ENCODE measurements around the gene EPHB2. TPM values are rescaled to one million over a fixed set of nuclear protein-coding genes. Genes with fewer than 3 reads are reported as not detected.
"Not testable (repeated sequence)": the region's sequence is repeated elsewhere in the genome, so short reads cannot be mapped to it uniquely, and the experiment has no call there.

Gene EPHB2
- 21.4 TPM for total RNA-seq

GRCh38 chr1:22710701-22711049 lies at the start of gene EPHB2:
Gene EPHB2 (plus strand): TSS chr1:22710839. CDS start chr1:22710983, 144 bp downstream.
- DNase-seq, result peak; percentile 59

GRCh38 chr1:22661880-22662279 lies 48.8 kb upstream of the EPHB2 start:
- no peak for DNase-seq

GRCh38 chr1:22662318-22662717 lies 48.3 kb upstream of the EPHB2 start:
- DNase-seq, result no peak

DNA sequence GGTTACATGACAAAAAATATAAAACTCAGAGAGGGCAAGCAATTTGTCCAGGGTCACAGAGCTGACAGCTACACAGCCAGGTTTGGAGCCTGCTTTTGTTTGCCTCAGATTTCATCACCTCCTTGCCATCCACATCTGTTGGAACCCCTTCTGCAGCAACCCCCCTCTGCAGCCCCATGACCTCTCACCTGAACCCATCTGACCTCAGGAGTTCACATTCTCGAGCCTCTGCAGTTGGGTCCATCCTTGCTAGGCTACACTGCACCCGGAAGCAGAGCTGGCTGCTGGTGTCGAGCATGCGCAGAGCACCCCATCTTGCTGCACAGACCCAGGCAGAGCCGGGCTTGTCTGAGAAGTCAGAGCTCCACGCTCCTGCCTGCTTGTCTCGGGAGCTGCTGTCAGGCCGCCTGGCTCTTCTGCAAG lies 47.6 kb upstream of the EPHB2 start:
- no peak for DNase-seq

DNA sequence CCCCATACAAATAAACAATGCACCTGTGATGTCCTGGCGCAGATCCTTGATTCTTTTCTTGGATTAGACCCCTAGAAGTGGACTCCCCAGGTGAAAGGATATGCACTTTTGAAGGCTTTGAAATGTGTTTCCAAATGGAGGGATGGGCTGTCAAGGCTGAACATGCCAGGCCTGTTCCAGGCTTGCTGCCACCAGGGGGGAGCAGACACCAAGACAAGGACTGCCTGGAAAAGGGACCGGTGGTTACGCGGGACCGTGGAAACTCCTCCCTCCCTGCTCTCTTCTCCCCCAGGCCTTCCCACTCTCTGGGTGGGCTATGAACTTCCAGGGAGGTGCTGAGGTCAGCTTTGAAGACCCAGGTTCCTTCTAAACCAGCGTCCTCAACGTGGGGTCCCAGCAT lies 44.9 kb upstream of the EPHB2 start:
- DNase-seq, result peak; percentile 70

DNA sequence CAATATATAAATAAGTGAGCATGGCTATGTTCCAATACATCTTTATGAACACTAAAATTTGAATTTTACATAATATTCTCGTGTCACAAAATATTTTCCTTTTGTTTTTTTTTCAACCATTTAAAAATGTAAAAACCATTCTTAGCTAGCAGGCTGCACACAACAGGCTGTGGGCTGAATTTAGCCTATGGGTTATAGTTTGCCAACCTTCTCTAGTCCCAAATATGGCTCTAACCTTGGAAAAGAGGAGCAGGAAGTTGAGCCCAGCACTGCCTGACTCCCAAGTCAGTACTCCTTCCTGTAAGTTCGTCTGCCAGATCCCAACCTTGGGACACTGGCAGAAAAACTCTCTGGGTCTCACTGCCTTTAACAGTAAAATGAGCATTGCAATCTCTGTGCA lies 44.2 kb upstream of the EPHB2 start:
- no peak for DNase-seq

GRCh38 chr1:22668840-22669239 lies 41.8 kb upstream of the EPHB2 start:
- DNase-seq, result not testable (repeated sequence)

DNA sequence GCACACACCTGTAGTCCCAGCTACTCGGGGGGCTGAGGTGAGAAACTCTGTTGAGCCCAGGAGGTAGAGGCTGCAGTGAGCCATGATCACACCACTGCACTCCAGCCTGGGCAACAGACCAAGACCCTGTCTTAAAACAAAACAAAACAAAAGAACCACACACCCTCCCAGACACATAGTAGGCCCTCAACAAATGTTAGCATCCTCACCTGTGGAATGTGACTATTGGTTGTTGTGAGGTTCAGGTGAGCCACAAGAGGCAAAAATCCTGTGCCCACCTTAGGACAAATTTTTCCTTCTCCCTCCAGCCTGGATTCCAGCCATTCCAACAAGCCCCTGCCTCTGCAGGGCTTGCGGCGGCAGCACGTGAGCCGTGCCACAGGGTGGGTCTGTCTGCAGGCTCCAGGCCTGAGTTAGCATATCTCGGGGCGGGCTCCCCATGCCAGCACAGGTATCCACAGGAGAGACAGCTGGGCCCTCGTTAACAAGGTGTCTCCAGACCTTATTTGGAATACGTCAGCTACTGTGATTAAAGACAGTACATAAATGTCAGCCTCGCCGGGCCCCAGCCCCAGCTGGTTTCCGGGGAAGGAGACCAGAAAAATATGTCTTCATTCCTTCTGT lies 40.2 kb upstream of the EPHB2 start:
- DNase-seq, result no peak

DNA sequence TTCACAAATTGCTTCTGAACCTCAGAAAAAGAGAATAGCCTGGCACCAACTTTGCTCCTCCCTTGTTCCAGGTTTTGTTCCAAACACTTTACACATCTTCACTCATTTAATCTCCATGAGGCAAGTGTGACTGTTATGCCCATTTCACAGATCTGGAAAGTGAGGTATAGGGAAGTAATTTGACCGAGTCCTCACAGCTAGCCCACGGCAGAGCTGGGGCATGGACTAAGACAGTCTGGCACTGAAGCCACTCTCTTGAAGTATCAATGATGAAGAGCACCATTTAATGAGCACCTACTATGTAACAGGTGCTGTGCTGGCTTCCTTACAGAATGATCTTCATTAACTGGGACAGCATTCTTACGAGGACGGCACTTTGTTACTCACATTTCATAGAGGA lies 38.6 kb upstream of the EPHB2 start:
- no peak for DNase-seq

GRCh38 chr1:22673486-22674409 lies 36.9 kb upstream of the EPHB2 start:
- peak; percentile 80 for DNase-seq

DNA sequence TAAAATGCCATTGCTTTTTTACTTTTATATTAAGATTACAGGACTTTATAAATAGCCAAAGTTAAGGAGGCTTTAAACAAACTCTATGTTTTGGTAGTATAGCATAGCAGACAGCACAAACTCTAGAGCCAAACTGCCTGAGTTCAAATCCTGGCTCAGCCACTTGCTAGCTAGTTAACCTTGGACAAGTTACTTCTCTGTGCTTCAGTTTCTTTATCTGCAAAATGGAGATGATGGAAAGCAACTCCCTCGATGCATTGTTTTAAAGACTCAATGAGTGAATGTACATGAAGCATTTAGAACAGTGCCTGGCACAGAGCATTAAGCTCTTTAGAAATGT lies 36.3 kb upstream of the EPHB2 start:
- no peak for DNase-seq

DNA sequence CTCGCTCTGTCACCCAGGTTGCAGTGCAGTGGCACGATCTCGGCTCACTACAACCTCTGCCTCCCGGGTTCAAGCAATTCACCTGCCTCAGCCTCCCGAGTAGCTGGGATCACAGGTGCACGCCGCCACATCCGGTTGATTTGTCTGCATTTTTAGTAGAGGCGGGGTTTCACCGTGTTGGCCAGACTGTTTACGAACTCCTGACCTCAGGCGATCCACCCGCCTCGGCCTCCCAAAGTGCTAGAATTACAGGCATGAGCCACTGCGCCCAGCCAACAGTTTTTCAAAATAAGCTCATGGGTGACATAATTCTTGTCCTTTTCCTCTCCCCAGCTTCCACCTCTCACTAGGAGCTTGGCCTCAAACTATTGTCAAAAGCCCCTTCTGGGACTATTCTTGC lies 34.5 kb upstream of the EPHB2 start:
- DNase-seq, result not testable (repeated sequence)

DNA sequence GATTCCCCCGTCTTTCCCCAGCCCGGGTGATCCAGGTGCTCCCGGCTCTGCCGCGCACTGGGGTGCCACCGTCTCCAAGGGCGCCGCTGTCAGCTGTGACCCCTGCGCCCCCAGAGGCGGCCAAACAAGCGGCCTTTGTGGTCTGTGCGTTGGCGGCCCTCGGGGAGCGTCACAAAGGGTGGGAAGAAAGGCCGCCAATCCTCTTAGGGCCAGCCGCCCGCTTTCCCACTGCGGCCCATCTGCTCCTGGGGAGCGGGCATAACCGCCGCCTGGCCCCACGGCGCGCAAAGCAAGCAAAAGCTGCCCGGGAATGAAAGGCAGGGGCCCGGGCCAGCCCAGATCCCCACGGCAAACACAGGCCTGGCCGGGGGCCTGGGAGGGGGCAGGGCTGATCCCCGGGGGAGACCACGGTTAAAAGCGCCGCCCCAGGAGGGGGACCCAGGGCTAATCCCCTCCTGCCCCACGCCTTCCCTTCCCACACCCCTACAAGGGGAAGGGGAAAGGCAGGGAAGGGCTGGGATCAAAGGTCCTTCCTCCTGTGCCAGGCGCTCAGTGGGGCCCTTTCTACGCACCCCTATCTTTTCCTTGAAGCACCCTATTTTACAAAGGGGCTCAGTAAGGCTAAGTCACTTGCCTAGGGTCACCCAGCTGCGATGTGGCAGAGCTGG lies 33.6 kb upstream of the EPHB2 start:
- DNase-seq, result no peak

DNA sequence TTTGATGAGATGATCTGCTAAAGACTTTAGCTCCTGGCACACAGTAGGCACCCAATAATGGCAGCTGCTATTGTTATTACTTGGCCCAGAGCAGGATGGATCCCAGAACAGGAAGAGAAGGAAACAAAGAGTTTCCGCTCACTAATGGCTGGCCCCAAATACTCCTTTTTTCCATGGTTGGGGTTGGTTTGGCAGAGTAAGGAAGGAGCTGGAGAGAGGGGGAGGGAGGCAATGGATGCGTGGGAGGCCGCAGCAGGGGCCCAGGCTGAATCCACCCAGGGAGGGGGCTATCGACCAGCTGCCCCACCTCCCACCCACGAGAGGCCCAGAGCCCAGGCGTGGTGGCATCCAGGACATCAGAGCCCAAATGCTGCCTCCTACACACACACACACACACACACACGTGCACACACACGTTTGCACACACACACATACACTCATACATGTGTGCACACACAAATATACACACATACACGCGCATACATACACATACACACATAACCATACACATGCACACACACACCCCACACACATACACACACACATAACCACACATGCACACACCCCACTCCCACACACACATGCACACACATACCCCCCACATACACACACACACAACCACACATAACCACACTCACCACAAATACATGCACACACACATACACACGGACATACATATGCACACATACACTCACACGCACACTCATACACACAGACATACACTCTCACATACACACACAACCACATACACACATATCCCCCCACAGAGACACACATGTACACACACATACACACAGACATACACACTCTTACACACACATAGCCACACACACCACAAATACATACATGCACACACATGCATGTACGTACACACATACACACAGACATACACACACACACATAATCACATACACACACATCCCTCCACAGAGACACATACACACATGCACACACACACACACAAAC lies 32.4 kb upstream of the EPHB2 start:
- DNase-seq, result peak; percentile 34

GRCh38 chr1:22680726-22681125 lies 29.9 kb upstream of the EPHB2 start:
- DNase-seq, result no peak

- no peak for DNase-seq
Measured at GRCh38 chr1:22681556-22682276, 28.9 kb upstream of the EPHB2 start.

DNA sequence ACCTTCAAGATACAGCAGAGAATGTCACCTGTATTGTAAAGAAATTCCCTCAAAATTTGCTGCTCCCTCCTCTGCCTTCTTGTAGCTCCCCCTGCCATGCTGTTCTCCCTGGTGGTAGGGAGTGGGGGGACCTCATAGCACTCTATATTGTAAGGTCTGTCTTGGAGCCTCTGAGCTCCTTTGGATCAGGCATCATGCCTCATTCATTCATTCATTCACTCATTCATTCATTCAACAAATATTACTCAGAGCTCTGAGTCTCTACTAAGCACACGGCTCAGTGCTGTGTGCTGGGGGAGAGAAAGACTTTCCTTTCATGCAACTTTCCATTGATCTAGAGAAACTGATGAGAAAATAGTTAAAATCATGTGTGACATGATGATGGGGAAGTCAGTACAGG lies 27.1 kb upstream of the EPHB2 start:
- no peak for DNase-seq

DNA sequence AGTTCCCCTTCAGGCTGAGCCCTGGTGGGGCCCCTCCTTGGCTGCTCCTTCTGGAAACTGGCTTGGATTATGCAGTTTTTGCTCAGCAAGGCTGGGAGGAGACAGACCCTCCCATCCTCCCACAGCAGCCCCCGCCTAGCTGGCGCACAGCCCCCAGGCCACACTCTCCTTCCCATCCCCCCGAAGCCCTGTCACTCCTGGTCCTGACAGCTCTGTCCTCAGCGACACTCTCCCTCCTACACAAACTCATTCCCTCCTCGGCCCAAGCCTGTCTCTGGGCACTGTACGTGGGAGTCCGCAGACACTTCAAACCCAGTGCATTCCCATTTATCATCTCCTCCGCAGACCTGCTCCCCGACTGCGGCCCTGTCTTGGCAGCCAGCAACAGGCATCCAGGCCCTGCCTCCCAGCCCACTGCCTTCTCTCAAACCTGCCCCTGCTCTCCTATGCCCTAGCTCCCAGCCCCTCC lies 25.0 kb upstream of the EPHB2 start:
- DNase-seq, result peak; percentile 69

DNA sequence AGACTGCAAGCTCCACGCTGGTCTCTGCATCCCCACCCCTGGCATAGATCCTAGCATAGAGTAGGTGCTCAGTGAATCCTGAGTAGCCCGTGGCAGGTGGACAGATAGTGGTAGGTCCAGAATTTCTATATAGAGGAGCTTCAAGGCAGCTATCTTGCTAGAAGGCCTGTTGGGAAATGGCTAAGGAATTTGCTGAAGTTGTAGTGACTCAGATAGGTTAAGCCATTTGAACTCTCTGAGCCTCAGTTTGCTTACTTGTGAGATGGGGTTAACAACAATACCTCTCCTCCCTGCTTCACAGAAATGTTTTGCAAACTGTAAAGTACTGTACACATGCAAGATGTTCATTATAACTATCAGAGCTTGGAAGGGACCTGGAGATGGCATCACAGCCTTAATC lies 23.4 kb upstream of the EPHB2 start:
- DNase-seq, result no peak

GRCh38 chr1:22688466-22688865 lies 22.2 kb upstream of the EPHB2 start:
- no peak for DNase-seq

- DNase-seq, result no peak
Measured at GRCh38 chr1:22689505-22689904, 21.1 kb upstream of the EPHB2 start.
